Measurements from ENCODE around the gene SCNN1B. TPM values are rescaled to one million over a fixed set of nuclear protein-coding genes. Genes with fewer than 3 reads are reported as not detected.
"Not testable (repeated sequence)": the region's sequence is repeated elsewhere in the genome, so short reads cannot be mapped to it uniquely, and the experiment has no call there.

Gene SCNN1B, protein sequence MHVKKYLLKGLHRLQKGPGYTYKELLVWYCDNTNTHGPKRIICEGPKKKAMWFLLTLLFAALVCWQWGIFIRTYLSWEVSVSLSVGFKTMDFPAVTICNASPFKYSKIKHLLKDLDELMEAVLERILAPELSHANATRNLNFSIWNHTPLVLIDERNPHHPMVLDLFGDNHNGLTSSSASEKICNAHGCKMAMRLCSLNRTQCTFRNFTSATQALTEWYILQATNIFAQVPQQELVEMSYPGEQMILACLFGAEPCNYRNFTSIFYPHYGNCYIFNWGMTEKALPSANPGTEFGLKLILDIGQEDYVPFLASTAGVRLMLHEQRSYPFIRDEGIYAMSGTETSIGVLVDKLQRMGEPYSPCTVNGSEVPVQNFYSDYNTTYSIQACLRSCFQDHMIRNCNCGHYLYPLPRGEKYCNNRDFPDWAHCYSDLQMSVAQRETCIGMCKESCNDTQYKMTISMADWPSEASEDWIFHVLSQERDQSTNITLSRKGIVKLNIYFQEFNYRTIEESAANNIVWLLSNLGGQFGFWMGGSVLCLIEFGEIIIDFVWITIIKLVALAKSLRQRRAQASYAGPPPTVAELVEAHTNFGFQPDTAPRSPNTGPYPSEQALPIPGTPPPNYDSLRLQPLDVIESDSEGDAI
- total RNA-seq: not detected

DNA sequence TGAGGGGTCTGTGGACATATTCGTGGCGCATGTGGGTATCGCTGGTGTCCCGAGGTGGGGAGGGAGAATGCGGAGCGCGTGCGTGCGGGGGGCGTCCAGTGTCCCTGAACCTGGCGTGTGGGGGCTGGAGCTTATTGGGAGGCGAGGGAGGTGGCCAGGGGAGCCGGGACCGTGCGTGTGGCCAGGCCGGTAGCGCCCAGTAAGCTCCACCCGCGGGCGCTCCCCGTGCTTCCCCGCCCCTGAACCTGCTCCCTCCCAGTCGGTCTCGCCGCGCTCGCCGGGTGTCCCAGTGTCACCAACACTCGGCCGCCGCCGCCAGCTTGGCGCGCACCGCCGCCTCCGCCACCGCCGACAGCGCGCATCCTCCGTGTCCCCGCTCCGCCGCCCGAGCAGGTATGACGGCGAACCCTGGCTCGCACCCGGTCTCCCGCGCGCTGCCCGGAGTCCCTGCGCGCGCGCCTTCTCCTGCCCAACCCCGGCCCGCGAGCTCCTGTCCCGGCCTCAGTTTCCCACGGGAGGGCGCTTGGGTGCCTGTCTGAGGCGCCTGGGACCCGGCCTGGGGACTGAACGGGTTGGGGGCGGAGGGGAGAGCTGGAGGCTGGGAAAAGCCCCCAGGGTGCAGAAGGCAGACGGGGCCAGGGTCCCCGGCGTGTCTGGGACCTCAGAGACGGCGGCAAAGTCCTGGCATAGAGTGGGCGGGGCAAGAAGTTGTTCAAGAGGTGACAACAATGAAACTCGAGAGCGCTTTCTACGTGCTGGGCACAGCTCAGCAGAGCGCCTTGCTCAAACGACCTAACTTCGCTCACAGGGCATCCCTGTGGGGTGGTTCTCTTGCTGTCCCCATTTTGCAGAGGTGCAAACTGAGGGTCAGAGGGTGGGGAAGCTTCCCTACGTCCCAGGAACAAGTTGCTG lies at the start of gene SCNN1B:
SCNN1B (plus strand) TSS at position 258 of the 912 bp plus-strand sequence. CDS start 46,298 bp downstream, outside the sequence.
- Mint-ChIP-seq H3K9me3 (ENCODE audit: insufficient read depth) (no peaks in the 10 kb centered on the region), H3K36me3 (ENCODE audit: low read depth) (no peaks in the 10 kb centered on the region), H3K27me3 (ENCODE audit: low read depth) (peaks cover 28% of the 10 kb centered on the region), H3K27ac (peak within 1 kb of the TSS; percentile 39), H3K4me1 (ENCODE audit: low read depth) (peaks cover 3% of the 10 kb centered on the region), H3K4me3 (no peak within 1 kb of the TSS)
- DNase-seq: no peak
- POLR2A ChIA-PET: no interaction called here
- CTCF ChIA-PET: no interaction called here
- ATAC-seq: no peak

DNA sequence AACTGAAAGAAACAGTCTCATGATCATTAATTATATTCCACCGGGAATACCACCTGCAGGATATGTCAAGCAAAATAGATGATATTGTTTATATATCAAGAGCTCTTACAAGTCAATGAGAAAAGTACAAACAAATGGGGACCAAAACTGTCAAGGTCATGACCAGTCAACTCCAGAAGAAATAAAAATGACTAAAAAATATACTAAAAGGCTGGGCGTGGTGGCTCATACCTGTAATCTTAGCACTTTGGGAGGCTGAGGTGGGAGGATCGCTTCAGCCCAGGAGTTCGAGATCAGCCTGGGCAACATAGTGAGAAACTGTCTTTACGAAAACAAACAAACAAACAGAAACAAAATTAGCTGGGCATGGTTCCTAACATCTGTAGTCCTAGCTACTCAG lies 49.8 kb upstream of the SCNN1B start:
- DNase-seq: peak; percentile 36
- Mint-ChIP-seq H3K27ac (no peak overlapping the region), H3K27me3 (ENCODE audit: low read depth) (peaks cover 4% of the 10 kb centered on the region), H3K4me3 (no peak overlapping the region), H3K4me1 (ENCODE audit: low read depth) (no peaks in the 10 kb centered on the region), H3K9me3 (ENCODE audit: insufficient read depth) (no peaks in the 10 kb centered on the region), H3K36me3 (ENCODE audit: low read depth) (no peaks in the 10 kb centered on the region)
- peak; percentile 28 for ATAC-seq
- ChIA-PET CTCF (interaction anchor here (0.8 kb wide), 1 partner anchor 24 kb away, joined by 3 read pairs; no protein-coding TSS in a partner anchor), POLR2A (no interaction called here)

DNA sequence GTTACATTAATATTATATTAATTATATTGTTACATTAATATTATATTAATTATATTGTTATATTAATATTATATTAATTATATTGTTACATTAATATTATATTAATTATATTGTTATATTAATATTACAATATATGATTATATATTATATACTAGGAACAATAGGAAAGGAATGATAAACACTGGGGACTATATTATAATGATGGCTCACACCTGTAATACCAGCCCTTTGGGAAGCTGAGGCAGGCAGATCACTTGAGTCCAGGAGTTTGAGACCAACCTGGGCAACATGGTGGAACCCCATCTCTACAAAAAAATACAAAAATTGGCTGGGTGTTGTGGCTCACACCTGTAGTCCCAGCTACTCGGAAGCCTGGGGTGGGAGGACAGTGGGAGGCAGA lies 48.5 kb upstream of the SCNN1B start:
- H3K4me1 Mint-ChIP-seq (ENCODE audit: low read depth); DNase-seq; H3K4me3 Mint-ChIP-seq; H3K9me3 Mint-ChIP-seq (ENCODE audit: insufficient read depth); H3K27ac Mint-ChIP-seq; H3K36me3 Mint-ChIP-seq (ENCODE audit: low read depth); ATAC-seq; H3K27me3 Mint-ChIP-seq (ENCODE audit: low read depth); CTCF ChIA-PET; POLR2A ChIA-PET: not testable (repeated sequence)

DNA sequence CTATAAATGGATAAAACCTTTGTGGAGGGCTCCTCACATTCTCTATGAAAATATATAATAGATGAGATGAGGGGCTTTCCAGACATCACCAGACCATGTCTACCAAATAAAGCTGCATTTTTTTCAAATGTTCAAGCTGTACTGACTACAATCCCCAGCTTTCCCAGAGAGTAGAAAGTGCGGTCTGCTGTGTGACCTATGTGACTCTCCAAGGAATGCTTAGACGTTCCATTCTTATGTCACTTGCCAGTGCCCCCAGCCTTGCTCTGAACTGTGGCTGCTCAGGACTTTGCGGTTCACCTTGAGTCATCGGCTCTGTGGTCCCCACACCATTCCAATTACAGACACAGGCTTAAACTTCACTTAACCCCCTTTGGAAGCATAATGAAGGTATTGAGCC lies 47.8 kb upstream of the SCNN1B start:
- ATAC-seq (peak; percentile 66), DNase-seq (no peak)
- Mint-ChIP-seq H3K36me3 (ENCODE audit: low read depth) (no peaks in the 10 kb centered on the region), H3K27me3 (ENCODE audit: low read depth) (peaks cover 4% of the 10 kb centered on the region), H3K27ac (no peak overlapping the region), H3K4me3 (no peak overlapping the region), H3K4me1 (ENCODE audit: low read depth) (no peaks in the 10 kb centered on the region), H3K9me3 (ENCODE audit: insufficient read depth) (no peaks in the 10 kb centered on the region)
- ChIA-PET CTCF (no interaction called here), POLR2A (no interaction called here)

DNA sequence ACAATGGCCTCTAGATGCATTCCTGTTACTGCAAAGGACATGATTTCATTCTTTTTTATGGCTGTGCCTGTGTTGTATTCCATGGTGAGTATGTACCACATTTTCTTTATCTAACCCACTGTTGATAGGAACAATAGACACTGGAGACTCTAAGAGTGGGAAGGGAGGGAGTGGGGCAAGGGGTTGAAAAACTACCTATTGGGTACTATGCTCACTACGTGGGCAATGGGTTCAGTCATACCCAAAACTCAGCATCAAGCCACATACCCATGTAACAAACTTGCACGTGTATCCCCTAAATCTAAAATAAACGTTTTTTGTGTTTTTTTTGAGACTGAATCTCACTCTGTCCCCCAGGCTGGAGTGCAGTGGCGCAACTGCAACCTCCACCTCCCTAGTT lies 47.1 kb upstream of the SCNN1B start:
- Mint-ChIP-seq H3K9me3 (ENCODE audit: insufficient read depth) (no peaks in the 10 kb centered on the region), H3K27me3 (ENCODE audit: low read depth) (peaks cover 2% of the 10 kb centered on the region), H3K36me3 (ENCODE audit: low read depth) (no peaks in the 10 kb centered on the region), H3K4me3 (no peak overlapping the region), H3K4me1 (ENCODE audit: low read depth) (no peaks in the 10 kb centered on the region), H3K27ac (no peak overlapping the region)
- ChIA-PET POLR2A (no interaction called here), CTCF (no interaction called here)
- DNase-seq (no peak), ATAC-seq (no peak)

DNA sequence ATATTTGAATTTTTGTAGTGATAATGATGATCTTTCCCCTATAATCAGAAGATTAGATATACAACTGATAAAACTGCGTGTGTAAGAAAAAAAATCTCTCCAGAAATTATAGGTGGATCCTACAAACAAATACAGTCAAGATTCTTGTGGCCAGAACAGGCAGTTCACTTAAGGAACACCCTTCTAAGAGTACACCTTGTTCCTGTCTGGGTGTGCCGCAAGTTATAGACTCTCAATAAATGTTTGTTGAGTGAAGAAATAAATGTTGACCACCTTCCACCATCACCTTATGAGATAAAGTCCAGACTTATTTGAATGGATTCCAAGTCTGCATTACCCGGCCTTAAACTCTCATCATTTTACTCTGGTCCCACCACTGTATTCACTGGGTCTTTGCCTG lies 45.7 kb upstream of the SCNN1B start:
- Mint-ChIP-seq H3K36me3 (ENCODE audit: low read depth) (no peaks in the 10 kb centered on the region), H3K4me1 (ENCODE audit: low read depth) (no peaks in the 10 kb centered on the region), H3K27ac (no peak overlapping the region), H3K27me3 (ENCODE audit: low read depth) (peaks cover 2% of the 10 kb centered on the region), H3K9me3 (ENCODE audit: insufficient read depth) (no peaks in the 10 kb centered on the region), H3K4me3 (no peak overlapping the region)
- POLR2A ChIA-PET: no interaction called here
- CTCF ChIA-PET: no interaction called here
- DNase-seq (no peak), ATAC-seq (no peak)

DNA sequence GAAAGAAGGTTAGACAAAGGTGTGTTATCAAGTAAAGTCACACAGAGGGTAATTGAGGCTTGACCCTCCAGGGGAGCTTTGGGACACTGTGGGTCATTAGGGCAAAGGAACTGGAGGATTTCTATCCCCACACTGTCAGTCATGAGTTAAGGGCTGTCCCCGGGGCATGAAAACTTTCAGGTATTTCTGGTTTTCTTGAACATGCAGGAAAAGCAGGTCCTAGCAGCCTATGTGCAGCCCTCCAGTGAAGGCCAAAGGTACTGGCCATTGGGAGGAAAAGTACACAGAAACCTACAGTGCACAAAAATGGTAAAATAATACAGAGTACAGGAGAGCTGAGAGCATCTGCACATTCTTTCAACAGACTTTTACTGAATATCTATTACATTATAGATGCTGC lies 44.4 kb upstream of the SCNN1B start:
- H3K27ac Mint-ChIP-seq: no peak overlapping the region
- ATAC-seq (no peak), DNase-seq (no peak)
- ChIA-PET CTCF (no interaction called here), POLR2A (no interaction called here)
- no peaks in the 10 kb centered on the region for H3K4me1 Mint-ChIP-seq (ENCODE audit: low read depth)
- no peaks in the 10 kb centered on the region for H3K36me3 Mint-ChIP-seq (ENCODE audit: low read depth)
- H3K27me3 Mint-ChIP-seq (ENCODE audit: low read depth): peaks cover 2% of the 10 kb centered on the region
- no peak overlapping the region for H3K4me3 Mint-ChIP-seq
- no peaks in the 10 kb centered on the region for H3K9me3 Mint-ChIP-seq (ENCODE audit: insufficient read depth)

DNA sequence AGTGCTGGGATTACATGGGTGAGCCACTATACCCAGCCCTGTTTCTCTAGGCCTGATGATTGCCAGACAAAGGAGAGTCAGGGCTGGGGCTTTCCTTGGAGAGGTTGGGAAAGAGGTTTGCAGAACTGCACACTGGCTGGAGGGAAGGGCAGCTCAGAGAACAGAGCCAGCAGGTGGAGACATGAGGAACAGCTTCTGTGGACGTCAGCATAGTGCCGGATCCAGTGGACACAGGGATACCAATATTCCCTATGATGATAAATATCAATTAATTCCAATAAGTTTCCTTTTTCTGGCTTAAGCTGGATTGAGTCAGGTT lies 43.2 kb upstream of the SCNN1B start:
- H3K4me1 Mint-ChIP-seq (ENCODE audit: low read depth): no peaks in the 10 kb centered on the region

DNA sequence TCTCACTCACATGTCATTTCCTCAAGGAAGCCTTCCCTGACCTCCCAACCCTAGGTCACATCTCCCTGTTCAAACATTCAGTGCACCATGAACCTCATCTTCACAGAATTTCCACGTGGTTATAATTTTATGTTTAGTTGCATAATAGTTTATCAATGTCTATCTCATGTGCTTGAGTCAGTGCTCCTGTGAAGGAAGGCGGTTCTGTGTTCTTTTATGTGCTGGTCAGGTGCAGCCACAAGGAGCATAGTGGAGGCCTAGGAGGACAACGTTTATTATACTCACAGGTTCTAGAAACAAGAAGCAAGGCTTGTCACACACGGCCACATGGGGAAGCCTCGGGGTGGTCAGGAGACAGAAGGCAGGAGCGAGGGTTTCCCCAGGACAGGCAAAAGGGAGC lies 34.5 kb upstream of the SCNN1B start:
- H3K36me3 Mint-ChIP-seq (ENCODE audit: low read depth): no peaks in the 10 kb centered on the region
- no peak overlapping the region for H3K27ac Mint-ChIP-seq
- H3K4me3 Mint-ChIP-seq: no peak overlapping the region
- CTCF ChIA-PET: no interaction called here
- ATAC-seq (no peak), DNase-seq (no peak)
- H3K27me3 Mint-ChIP-seq (ENCODE audit: low read depth): peaks cover 8% of the 10 kb centered on the region
- no peaks in the 10 kb centered on the region for H3K4me1 Mint-ChIP-seq (ENCODE audit: low read depth)
- POLR2A ChIA-PET: no interaction called here
- no peaks in the 10 kb centered on the region for H3K9me3 Mint-ChIP-seq (ENCODE audit: insufficient read depth)

More for the DNA sequence above, 43.2 kb upstream of the SCNN1B start:
- CTCF ChIA-PET: no interaction called here
- H3K27ac Mint-ChIP-seq: no peak overlapping the region
- DNase-seq (no peak), ATAC-seq (no peak)
- no peak overlapping the region for H3K4me3 Mint-ChIP-seq
- H3K27me3 Mint-ChIP-seq (ENCODE audit: low read depth): peaks cover 2% of the 10 kb centered on the region
- no peaks in the 10 kb centered on the region for H3K36me3 Mint-ChIP-seq (ENCODE audit: low read depth)
- no peaks in the 10 kb centered on the region for H3K9me3 Mint-ChIP-seq (ENCODE audit: insufficient read depth)
- POLR2A ChIA-PET: no interaction called here

DNA sequence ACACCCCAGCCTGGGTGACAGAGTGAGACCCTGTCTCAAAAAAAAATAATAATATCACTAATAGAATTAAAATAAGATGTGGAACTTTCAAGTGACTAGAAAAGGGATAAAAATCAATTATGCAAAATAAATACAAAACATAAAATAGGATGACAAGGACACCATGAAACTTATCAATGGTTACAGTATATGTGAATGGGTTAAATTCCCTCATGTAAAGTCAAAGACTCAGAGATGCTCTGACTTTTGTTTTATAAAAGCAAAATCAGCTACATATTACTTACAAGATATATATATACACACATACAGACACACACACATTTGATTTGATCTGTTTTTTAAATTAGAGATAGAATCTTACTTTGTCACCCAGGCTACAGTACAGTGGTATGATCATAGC lies 33.5 kb upstream of the SCNN1B start:
- ChIA-PET POLR2A (no interaction called here), CTCF (no interaction called here)
- no peak overlapping the region for H3K27ac Mint-ChIP-seq
- no peak overlapping the region for H3K4me3 Mint-ChIP-seq
- H3K9me3 Mint-ChIP-seq (ENCODE audit: insufficient read depth): no peaks in the 10 kb centered on the region
- no peaks in the 10 kb centered on the region for H3K36me3 Mint-ChIP-seq (ENCODE audit: low read depth)
- no peak for ATAC-seq
- H3K27me3 Mint-ChIP-seq (ENCODE audit: low read depth): peaks cover 8% of the 10 kb centered on the region
- DNase-seq: no peak
- no peaks in the 10 kb centered on the region for H3K4me1 Mint-ChIP-seq (ENCODE audit: low read depth)

DNA sequence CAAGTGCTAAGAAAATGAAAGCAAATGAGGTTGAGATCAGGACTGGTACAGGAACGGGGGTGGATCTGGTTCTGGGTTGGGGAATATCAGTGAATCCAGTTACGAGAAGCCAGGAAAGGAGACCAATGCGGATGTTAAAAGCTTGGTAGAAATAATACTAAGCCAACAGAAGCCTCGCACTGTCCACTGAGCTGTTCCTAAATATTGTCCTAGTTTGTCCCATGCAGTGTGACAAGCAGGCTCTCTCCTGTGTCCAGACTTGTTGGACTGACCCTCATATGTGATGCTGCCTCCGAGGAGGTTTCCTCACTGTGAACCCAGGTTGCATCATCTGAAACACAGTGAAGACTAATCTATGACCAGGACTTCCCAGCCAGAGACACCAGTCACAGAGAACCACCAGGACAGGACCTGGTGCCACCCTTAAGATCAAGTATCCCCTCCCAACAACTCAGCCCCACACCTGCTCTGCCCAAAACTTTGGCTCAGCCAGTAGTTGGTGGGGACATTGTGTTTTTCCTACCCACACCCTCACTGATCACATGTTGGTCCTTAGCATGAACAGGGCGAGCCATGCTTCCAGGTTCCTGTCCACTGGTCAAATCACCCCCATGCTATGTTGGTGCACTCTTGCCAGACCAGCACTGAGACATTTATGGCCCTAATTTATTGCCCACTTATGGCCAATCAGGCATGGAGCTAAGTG lies 32.7 kb upstream of the SCNN1B start:
- H3K27me3 Mint-ChIP-seq (ENCODE audit: low read depth): peaks cover 8% of the 10 kb centered on the region
- DNase-seq: no peak

DNA sequence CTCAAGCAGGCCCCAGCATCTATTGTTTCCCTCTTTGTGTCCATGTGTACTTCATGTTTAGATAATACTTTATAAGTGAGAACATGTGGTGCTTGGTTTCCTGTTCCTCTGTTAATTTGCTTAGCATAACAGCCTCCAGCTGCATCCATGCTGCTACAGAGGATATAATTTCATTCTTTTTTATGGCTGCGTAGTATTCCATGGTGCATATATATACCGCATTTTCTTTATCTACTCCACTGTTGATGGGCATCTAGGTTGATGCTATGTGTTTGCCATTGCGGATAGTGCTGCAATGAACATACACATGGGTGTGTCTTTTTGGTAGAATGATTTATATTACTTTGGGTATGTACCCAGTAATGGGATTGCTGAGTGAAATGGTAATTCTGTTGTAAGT lies 31.4 kb upstream of the SCNN1B start:
- Mint-ChIP-seq H3K27ac (no peak overlapping the region), H3K27me3 (ENCODE audit: low read depth) (peaks cover 8% of the 10 kb centered on the region), H3K36me3 (ENCODE audit: low read depth) (no peaks in the 10 kb centered on the region), H3K4me1 (ENCODE audit: low read depth) (no peaks in the 10 kb centered on the region), H3K9me3 (ENCODE audit: insufficient read depth) (no peaks in the 10 kb centered on the region), H3K4me3 (no peak overlapping the region)
- ChIA-PET POLR2A (no interaction called here), CTCF (no interaction called here)
- ATAC-seq: no peak
- DNase-seq: no peak

More for the DNA sequence above, 32.7 kb upstream of the SCNN1B start:
- ChIA-PET POLR2A (no interaction called here), CTCF (no interaction called here)
- no peak overlapping the region for H3K4me3 Mint-ChIP-seq
- no peak for ATAC-seq
- H3K4me1 Mint-ChIP-seq (ENCODE audit: low read depth): no peaks in the 10 kb centered on the region
- no peaks in the 10 kb centered on the region for H3K9me3 Mint-ChIP-seq (ENCODE audit: insufficient read depth)
- no peaks in the 10 kb centered on the region for H3K36me3 Mint-ChIP-seq (ENCODE audit: low read depth)
- H3K27ac Mint-ChIP-seq: no peak overlapping the region
